ENCODE results near the gene TRIM34.
"Not testable (repeated sequence)": the region's sequence is repeated elsewhere in the genome, so short reads cannot be mapped to it uniquely, and the experiment has no call there.

Gene TRIM34

DNA sequence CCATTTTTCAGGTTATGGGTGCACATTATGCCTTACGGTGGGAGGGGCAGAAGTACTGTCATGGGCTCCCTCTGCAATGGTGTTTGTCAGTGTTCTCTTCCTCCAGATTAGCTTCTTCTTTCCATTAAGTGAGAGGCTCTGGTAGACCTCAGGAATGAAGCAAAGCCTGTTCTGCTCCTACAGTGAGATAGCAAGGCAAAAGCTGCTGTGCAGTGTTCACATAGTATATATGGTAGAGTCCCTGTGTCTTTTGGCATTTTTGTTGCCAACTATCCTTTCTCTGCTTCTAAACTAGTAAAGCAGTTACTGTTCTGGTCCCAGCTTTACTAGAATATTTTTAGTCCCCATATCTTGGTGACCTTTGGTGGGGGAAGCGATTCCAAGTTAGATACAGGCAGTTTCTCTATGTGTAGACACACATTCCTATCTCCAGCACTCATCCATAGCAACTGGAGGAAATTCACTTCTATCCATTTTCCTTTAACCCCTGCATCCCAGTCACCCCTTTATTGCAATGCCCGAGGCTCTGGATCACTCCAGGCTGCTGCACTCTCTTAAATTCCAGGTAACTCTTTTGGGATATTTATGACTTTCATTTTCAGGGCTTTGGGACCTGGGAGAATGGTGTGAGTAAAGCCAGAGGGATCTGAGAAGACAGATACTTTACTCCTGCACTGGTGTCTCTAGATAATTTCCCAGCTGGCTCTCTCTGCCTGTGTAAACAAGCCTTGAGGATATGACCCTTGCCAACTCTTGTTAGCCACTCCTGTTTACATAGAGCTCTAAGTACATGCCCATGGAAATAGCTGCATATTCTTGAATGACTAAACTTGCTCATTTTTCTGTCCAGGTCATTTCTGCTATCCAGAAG is 3.9 kb upstream of the TRIM34 start:
- FAIRE-seq (no peak), DNase-seq (ENCODE audit: low spot score) (no peak)

DNA sequence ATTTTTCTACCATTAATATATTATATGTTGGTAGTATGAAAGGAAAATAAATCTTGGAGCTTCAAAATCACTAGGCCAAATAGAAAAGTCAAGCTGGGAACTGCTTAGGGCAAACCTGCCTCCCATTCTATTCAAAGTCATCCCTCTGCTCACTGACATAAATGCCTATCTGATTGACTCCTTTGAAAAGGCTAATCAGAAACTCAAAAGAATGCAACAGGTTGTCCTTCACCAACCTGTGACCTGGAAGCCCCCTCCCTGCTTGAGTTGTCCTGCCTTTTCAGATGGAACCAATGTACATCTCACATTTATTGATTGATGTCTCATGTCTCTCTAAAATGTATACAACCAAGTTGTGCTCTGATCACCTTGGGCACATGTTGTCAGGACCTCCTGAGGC is 3.2 kb upstream of the TRIM34 start:
- FAIRE-seq (no peak), DNase-seq (ENCODE audit: low spot score) (no peak)

DNA sequence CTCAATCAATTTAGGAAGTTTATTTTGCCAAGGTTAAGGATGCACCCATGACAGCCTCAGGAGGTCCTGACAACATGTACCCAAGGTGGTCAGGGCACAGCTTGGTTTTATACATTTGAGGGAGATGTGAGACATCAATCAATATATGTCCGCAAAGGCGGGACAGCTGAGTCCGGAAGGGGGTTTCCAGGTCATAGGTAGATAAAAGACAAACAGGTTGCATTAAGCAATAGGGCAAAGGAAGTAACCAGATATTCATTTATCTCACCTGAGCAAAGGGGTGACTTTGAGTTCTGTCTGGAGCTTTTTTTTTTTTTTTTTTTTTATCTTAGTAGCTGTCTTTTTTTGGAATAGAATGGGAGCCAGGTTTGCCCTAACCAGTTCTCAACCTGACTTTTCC is 2.0 kb upstream of the TRIM34 start:
- DNase-seq (ENCODE audit: low spot score) (no peak), FAIRE-seq (no peak)

DNA sequence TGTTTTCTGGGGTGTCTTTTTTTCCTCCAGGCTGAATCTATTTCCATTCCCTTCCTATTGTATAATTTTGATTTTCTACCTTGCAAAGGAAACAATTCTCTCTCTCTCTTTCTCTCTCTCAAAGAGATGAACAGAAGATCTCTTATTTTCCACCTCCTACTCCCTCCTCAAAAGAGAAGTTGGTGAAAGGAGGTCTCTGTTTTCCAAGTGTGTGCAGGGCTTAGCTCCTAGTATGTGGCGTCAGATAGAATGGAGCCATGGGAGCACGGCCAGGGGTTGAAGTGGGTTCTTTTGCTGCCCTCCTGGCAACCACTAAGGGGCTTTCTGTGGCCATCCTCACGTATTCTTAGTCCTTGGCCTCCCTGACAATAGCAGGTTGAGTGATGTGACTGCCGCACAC is 480 bp downstream of the TRIM34 start:
- no peak for DNase-seq (ENCODE audit: low spot score)
- no peak for FAIRE-seq

DNA sequence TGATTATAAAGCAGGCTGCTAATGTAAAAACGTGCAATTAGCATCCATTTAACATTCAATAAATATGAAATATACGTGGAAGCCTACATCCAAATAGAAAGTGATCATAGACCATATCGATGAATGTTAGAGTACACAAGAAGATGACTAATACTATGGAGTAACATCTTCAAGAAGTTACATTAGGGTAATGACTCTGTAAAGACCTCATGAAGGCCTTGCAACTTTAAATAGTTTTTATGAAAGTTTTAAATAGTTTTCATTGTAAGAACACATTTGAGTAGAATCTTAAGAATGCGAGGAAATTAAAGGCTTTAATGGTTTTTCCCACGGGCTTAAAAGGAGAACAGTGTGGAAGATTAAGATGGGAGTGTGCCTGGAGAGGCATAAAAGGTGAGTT is 1.4 kb downstream of the TRIM34 start:
- DNase-seq (ENCODE audit: low spot score) (no peak), FAIRE-seq (no peak)

DNA sequence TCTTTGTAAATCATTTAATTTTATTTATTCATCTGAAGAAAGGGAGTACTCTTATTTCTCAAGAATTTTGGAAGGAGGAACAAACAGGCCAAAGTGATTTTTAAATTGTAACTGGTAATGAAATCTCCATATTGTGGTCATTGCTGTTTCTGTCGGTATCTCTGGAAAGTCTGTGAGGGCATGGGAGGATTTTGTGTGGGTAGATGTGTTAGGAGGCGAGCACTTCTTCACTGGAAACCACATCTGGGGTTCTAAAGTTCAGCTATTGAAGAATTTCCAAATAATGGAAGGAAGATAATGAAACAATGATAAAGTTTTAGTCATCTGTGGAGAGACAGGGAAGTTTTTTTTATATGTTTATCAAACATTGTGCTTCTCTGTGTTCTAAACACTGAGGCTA is 6.6 kb downstream of the TRIM34 start:
- FAIRE-seq: no peak
- no peak for DNase-seq (ENCODE audit: low spot score)

DNA sequence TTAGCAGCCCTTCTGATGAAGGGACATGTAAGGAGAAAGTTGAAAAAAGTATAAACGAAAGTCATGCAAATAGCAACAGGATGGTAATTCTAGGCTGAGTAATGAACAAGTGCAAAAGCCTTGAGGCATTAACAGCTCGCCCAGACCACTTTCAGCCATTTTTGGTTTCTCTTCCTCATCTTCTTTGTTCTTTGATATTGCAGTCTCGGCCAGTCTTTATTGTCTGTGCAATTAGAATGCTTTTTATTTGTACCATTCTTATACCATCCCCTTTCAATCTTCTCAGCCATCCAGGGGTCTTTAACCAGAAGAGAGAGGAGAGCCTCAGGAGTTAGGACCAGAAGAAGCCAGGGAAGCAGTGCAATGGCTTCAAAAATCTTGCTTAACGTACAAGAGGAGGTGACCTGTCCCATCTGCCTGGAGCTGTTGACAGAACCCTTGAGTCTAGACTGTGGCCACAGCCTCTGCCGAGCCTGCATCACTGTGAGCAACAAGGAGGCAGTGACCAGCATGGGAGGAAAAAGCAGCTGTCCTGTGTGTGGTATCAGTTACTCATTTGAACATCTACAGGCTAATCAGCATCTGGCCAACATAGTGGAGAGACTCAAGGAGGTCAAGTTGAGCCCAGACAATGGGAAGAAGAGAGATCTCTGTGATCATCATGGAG is 7.3 kb downstream of the TRIM34 start:
- DNase-seq (ENCODE audit: low spot score): no peak
- FAIRE-seq: no peak

DNA sequence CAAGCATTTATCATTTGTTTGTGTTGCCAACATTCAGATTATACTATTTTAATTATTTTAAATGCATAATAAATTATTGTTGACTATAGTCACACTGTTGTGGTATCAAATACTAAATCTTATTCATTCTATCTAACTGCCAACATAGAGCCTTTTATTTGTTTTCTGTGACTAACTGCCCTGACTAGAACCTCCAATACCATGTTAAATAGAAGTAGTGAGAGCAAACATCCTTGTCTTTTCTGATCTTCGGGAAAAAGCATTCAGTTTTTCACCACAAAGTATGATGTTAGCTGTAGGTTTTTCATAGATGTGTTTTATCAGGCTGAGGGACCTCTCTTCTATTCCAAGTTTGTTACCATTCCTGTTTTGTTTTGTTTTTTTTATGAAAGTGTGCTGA is 15.2 kb downstream of the TRIM34 start:
- FAIRE-seq: no peak

DNA sequence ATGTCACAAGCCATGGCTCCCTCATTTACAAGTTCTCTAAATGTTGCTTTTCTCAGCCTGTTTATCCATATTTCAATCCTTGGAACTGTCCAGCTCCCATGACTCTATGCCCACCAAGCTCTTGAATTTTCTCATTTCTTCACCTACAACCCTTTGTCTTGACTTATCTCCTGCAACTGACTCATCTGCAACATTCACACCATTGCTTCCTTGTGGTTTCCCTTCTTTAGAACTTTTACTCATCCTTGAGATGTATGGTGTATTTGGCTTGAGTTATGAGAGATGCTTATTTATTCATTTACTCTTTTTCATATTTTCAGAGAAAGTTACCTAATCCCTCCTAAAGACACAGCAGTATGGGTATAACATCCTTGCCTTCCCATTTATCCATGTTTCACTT is 18.8 kb downstream of the TRIM34 start:
- no peak for FAIRE-seq
- no peak for DNase-seq (ENCODE audit: low spot score)

More for the DNA sequence above, 15.2 kb downstream of the TRIM34 start:
- no peak for DNase-seq (ENCODE audit: low spot score)

DNA sequence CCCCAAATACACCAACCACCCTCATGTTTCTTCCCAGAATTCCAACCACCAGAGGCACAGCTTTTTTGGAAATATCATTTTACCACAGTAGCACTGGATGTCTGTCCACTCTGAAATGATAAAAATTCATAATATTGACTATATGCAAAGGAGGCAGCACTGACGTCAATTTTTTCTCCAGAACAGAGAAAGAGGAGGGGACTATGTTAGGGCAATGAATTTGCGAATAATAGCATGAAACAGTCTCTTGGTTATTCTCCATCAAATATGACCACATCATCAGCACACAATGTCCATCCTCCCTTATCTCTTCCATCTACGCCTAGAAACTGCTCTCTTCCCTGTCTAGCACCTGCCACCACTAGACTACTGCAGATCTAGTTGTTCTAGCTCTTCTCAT is 21.3 kb downstream of the TRIM34 start:
- FAIRE-seq (no peak), DNase-seq (ENCODE audit: low spot score) (no peak)

DNA sequence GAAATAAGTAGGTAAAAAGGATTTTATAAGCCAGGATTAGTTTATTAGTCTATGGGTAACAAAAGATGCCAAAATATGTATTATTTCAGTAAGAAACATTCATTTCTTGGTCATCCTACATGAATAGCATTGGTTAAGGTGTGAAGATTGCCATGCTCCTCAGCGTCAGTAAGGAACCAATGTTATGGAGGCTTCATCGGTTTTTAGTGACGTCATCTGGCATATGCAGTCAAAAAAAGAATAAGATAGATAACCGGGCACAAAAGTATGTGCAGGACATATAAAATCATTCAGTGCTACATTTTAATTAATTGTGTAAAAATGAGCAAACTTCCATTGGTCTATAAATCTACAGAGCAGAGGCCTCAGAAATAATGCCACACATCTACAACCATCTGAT is 30.7 kb downstream of the TRIM34 start:
- DNase-seq (ENCODE audit: low spot score) (no peak), FAIRE-seq (no peak)

DNA sequence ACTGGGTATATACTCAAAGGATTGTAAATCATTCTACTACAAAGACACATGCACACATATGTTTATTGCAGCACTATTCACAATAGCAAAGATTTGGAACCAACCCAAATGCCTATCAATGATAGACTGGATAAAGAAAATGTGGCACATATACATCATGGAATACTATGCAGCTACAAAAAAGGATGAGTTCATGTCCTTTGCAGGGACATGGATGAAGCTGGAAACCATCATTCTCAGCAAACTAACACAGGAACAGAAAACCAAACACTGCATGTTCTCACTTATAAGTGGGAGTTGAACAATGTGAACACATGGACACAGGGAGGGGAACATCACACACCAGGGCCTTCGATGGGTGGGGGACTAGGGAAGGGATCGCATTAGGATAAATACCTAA is 32.2 kb downstream of the TRIM34 start:
- not testable (repeated sequence) for DNase-seq (ENCODE audit: low spot score); FAIRE-seq

DNA sequence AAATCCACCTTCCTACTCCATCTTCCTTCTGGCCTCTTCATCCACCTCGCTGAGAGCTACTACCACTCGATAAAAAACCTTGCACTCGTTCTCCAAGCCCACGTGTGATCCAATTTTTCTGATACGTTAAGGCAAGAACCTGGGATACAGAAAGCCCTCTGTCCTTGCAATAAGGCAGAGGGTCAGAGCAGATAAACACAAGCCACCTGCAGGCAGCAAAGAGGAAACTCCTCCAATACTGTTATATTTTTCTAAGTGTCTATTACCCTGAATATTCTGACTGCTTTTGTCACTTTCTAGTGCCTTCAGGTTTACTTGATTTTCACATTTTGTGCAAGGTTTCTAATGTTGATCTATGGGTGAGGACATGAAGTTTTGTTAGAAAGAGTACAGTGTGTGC is 33.5 kb downstream of the TRIM34 start:
- FAIRE-seq: no peak

DNA sequence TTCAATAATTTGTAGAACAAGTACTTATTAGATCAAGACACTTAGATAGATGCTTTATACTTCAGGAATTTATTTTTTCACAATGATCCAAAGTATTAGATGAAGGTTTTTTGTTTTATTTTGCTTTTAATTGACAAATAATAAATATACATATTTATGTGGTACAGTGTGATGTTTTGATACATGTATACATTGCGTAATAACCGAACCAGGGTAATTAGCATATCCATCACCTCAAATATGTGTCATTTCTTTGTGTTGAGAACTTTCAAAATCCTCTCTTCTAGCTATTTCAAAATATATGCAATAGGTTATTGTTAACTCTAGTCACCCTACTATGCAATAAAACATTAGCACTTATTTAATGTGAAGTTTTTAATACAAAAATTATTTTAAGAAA is 38.7 kb downstream of the TRIM34 start:
- FAIRE-seq: no peak
- DNase-seq (ENCODE audit: low spot score): no peak

More for the DNA sequence above, 33.5 kb downstream of the TRIM34 start:
- no peak for DNase-seq (ENCODE audit: low spot score)

DNA sequence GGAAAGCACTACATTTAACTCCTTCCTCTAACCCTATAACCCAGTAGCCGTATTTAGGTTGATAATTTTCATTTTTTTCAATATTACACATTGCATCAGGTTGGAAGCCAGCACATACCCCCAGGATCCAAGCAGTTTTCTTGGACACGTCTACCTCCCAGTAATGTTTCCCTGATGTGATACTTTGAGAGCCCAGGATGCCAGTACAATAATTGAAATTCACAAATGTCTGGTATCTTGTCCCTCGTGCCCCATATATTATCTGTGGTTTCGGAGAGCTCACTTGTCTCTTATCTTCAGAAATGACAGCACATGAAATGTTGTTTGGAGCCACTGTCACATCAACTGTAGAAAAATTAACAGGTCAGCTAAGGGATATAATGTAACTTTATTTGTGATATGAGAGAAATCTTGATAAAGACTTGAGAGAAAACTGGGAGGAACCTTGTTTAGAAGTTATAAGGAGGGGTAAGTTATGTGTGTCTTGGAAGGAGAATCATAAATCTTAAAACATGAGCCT is 40.3 kb downstream of the TRIM34 start:
- DNase-seq (ENCODE audit: low spot score): no peak
- FAIRE-seq: no peak

DNA sequence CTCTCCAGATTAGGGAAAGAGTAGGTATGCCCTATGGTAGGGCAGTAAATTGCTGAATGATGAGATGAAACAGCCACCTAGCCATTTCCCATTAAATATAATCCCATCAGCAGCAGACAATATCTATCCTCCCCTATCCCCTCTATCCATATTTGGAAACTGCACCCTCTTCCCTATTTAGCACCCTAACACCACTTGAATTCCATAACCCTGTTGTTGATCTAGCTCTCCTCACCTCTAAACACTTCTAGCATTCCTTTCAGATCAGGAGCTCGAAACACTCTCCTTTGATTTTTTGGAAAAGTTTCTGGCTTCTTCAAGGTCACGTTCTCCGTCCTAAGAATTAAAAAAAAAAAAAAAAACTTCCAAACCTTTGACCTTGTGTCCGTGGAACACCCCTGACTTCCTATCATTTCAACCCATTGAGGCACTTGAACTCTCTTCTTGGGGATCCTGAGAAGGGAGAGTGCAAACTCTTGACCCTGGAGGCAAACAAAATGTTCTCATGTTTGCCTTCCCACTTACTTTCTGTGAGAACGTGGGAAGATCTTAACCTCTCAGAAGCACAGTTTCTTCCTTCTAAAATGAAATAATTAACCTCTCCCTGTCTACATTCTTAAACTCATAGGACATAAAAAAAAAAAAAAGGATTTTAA is 41.1 kb downstream of the TRIM34 start:
- DNase-seq (ENCODE audit: low spot score) (no peak), FAIRE-seq (no peak)

DNA sequence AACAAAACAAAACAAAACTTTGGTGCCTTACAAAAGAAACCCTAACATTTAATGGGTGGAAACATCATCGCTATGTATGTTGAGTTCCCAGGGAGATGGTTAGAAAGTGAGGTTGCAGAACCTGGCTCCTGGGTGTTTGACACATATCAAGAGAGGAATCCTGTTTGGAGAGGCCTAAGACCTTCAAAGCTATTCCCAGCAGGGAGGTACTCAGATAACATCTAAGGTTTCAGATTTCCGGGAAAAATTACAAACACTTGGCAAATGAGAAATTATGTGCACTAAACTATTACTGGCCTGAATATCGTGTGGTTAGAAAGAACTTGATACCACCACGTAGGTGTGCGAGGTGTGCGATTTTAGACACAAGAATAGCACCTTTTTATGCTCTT is 41.6 kb downstream of the TRIM34 start:
- no peak for FAIRE-seq

DNA sequence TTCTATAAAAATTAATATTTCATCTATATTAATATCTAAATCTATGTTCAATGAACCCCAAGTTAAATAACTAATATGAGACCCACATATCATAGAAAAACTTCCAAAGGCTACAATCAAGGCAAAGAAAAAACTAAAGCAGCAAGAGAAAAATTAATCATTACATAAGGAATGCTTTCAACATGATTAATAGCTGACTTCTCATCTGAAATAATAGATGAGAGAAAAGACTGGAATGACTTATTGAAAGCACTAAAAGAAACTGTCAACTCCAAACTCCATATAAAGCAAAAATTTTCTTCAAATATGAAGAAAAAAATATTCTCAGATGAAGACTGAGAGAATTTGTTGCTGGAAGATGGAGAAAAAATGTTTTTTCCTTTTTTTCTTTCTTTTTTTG is 47.0 kb downstream of the TRIM34 start:
- FAIRE-seq (no peak), DNase-seq (ENCODE audit: low spot score) (no peak)

More for the DNA sequence above, 41.6 kb downstream of the TRIM34 start:
- DNase-seq (ENCODE audit: low spot score): no peak

DNA sequence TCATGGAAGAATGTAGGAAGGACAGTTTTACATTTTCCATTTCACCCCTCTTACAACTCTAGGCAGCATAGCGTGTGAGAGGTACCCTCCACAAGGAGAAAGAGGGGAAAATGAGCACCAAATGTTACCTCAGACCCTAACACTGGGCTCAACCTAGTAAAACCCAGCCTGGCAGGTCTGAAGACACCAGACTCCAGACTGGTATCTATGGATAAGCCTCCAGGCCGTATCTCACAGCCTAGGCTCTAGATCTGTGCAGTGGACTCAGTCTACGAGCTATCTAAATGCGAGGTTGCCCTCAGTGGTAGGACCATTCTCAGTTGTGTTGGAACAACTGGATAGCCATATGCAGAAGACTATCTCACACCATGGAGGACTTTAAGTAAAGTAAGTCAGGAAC is 49.6 kb downstream of the TRIM34 start:
- no peak for DNase-seq (ENCODE audit: low spot score)
- FAIRE-seq: no peak

DNA sequence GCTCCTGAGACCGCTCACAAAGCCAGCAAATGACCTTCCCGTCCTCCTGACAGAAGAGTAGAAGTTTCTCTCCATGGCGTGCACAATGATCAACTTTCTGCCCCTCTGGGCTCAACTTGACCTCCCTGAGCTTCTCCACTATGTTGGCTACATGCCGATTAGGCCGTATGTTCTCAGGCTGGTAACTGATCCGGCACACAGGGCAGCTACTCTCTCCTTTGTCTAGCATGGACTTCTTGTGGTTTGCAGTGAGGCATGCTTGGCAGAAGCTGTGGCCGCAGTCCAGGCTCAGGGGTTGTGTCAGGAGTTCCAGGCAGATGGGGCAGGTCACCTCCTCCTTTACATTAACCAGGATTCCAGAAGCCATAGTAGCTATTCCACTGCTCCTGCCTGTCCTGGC is 55.0 kb downstream of the TRIM34 start:
- FAIRE-seq (no peak), DNase-seq (ENCODE audit: low spot score) (no peak)

DNA sequence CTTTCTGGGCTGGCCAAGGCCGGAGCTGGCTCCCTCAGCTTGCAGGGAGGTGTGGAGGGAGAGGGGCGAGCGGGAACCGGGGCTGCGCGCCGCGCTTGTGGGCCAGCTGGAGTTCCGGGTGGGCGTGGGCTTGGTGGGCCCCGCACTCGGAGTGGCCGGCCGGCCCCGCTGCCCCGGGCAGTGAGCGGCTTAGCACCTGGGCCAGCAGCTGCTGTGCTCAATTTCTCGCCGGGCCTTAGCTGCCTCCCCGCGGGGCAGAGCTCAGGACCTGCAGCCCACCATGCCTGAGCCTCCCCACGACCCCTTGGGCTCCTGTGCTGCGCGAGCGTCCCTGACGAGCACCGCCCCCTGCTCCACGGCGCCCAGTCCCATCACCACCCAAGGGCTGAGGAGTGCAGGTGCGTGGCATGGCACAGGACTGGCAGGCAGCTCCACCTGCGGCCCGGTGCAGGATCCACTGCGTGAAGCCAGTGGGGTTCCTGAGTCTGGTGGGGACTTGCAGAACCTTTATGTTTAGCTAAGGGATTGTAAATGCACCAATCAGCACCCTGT is 58.2 kb downstream of the TRIM34 start:
- not testable (repeated sequence) for FAIRE-seq; DNase-seq (ENCODE audit: low spot score)

DNA sequence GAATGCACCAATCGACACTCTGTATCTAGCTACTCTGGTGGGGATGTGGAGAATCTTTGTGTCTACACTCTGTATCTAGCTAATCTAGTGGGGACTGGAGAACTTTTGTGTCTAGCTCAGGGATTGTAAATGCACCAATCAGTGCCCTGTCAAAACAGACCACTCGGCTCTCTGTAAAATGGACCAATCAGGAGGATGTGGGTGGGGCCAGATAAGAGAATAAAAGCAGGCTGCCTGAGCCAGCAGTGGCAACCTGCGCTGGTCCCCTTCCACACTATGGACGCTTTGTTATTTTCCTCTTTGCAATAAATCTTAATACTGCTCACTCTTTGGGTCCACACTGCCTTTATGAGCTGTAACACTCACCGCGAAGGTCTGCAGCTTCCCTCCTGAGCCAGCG is 58.8 kb downstream of the TRIM34 start:
- DNase-seq (ENCODE audit: low spot score); FAIRE-seq: not testable (repeated sequence)

Measured in urothelium cell line (cell line).